Measurements from ENCODE around the gene NAALAD2.
"Not testable (repeated sequence)": the region's sequence is repeated elsewhere in the genome, so short reads cannot be mapped to it uniquely, and the experiment has no call there.

NAALAD2 gene

GRCh38 chr11:90134478-90135003, at the start of gene NAALAD2:
NAALAD2 (plus strand) TSS chr11:90134663; CDS start chr11:90134759, 96 bp downstream.
- peak; percentile 66 for DNase-seq (ENCODE audit: low spot score)

- not testable (repeated sequence) for DNase-seq (ENCODE audit: low spot score)
Observed at GRCh38 chr11:90085650-90086049, 48.8 kb upstream of the NAALAD2 start, which contains the start of gene UBTFL1. UBTFL1 (plus strand) TSS chr11:90085950; CDS start chr11:90085950, 0 bp downstream.

GRCh38 chr11:90088731-90089130, 45.7 kb upstream of the NAALAD2 start:
- DNase-seq (ENCODE audit: low spot score) = not testable (repeated sequence)

DNA sequence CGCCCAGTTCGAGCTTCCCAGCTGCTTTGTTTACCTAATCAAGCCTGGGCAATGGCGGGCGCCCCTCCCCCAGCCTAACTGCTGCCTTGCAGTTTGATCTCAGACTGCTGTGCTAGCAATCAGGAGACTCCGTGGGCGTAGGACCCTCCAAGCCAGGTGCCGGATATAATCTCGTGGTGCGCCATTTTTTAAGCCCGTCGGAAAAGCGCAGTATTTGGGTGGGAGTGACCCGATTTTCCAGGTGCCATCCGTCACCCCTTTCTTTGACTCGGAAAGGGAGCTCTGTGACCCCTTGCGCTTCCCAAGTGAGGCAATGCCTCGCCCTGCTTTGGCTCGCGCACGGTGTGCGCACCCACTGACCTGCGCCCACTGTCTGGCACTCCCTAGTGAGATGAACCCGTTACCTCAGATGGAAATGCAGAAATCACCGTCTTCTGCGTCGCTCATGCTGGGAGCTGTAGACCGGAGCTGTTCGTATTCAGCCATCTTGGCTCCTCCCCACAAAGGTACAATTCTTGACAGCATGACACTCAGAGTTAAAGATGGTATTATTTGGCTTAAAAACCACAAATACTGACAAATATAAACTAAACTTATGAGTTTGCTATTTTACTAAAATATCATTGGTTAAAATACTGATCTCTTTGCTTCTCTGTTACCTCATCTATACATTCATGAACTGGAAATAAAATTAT, 39.1 kb upstream of the NAALAD2 start:
- not testable (repeated sequence) for DNase-seq (ENCODE audit: low spot score)

- not testable (repeated sequence) for DNase-seq (ENCODE audit: low spot score)
Observed at GRCh38 chr11:90098261-90098660, 36.2 kb upstream of the NAALAD2 start.

- no peak for DNase-seq (ENCODE audit: low spot score)
Observed at GRCh38 chr11:90100431-90100830, 34.0 kb upstream of the NAALAD2 start.

- no peak for DNase-seq (ENCODE audit: low spot score)
Observed at GRCh38 chr11:90113541-90113940, 20.9 kb upstream of the NAALAD2 start.

- no peak for DNase-seq (ENCODE audit: low spot score)
Observed at GRCh38 chr11:90120191-90120590, 14.3 kb upstream of the NAALAD2 start.

- no peak for DNase-seq (ENCODE audit: low spot score)
Observed at GRCh38 chr11:90124371-90124770, 10.1 kb upstream of the NAALAD2 start.

- DNase-seq (ENCODE audit: low spot score) = no peak
Observed at GRCh38 chr11:90124946-90125345, 9.5 kb upstream of the NAALAD2 start.

GRCh38 chr11:90133560-90134477, 644 bp upstream of the NAALAD2 start:
- no peak for DNase-seq (ENCODE audit: low spot score)

- no peak for DNase-seq (ENCODE audit: low spot score)
Observed at GRCh38 chr11:90135016-90135415, 553 bp downstream of the NAALAD2 start.

- no peak for DNase-seq (ENCODE audit: low spot score)
Observed at GRCh38 chr11:90148900-90149299, 14.4 kb downstream of the NAALAD2 start.

DNA sequence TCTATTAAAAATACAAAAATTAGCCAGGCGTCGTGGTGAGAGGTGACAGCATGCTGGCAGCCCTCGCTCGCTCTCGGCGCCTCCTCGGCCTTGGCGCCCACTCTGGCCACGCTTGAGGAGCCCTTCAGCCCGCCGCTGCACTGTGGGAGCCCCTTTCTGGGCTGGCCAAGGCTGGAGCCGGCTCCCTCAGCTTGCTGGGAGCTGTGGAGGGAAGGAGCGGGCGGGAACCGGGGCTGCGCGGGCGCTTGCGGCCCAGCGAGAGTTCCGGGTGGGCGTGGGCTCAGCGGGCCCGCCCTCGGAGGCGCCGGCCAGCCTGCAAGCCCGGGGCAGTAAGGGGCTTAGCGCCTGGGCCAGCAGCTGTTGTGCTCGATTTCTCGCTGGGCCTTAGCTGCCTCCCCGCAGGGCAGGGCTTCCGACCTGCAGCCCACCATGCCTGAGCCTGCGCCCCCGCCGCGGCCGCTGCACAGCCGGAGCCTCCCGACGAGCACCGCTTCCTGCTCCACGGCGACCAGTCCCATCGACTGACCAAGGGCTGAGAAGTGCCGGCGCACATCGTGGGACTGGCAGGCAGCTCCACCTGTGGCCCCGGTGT, 32.6 kb downstream of the NAALAD2 start:
- not testable (repeated sequence) for DNase-seq (ENCODE audit: low spot score)

DNA sequence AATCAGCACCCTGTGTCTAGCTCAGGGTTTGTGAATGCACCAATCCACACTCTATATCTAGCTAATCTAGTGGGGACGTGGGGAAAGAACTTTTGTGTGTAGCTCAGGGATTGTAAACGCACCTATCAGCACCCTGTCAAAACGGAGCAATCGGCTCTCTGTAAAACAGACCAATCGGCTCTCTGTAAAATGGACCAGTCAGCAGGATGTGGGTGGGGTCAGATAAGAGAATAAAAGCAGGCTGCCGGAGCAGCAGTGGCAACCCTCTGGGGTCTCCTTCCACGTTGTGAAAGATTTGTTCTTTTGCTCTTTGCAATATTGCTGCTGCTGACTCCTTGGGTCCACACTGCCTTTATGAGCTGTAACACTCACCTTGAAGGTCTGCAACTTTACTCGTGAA, 33.2 kb downstream of the NAALAD2 start:
- not testable (repeated sequence) for DNase-seq (ENCODE audit: low spot score)

- no peak for DNase-seq (ENCODE audit: low spot score)
Observed at GRCh38 chr11:90168571-90168970, 34.1 kb downstream of the NAALAD2 start.

GRCh38 chr11:90171359-90171758, 36.9 kb downstream of the NAALAD2 start:
- no peak for DNase-seq (ENCODE audit: low spot score)

- no peak for DNase-seq (ENCODE audit: low spot score)
Observed at GRCh38 chr11:90176069-90176468, 41.6 kb downstream of the NAALAD2 start.

GRCh38 chr11:90178751-90179150, 44.3 kb downstream of the NAALAD2 start:
- no peak for DNase-seq (ENCODE audit: low spot score)

DNA sequence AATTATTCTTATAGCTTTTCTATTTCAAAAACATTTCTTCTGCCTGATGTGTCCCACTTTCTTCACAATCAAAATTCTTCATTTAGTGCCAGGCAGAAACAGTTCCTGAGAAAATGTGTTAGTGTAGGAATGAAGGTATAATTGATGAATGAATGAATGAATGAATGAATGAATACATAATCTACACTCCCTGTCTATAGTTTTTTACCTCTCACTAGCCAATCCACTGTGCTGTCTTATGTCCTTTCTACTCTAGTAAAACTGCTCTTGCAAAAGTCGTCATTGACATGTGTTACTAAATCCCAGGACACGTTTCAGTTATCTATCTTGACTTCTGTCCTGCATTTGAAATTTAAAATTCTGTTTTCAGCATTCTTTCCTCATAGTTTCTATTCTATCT, 45.5 kb downstream of the NAALAD2 start:
- no peak for DNase-seq (ENCODE audit: low spot score)

GRCh38 chr11:90187839-90188238, 53.4 kb downstream of the NAALAD2 start:
- DNase-seq (ENCODE audit: low spot score) = no peak

- no peak for DNase-seq (ENCODE audit: low spot score)
Observed at GRCh38 chr11:90189011-90189410, 54.5 kb downstream of the NAALAD2 start.
